ENCODE measurements around the gene ADGRV1. TPM values are rescaled to one million over a fixed set of nuclear protein-coding genes. Genes with fewer than 3 reads are reported as not detected.

ADGRV1 gene
- total and polyA plus RNA-seq, 4 donors = 0.36 to 0.64 (median 0.50) TPM

DNA sequence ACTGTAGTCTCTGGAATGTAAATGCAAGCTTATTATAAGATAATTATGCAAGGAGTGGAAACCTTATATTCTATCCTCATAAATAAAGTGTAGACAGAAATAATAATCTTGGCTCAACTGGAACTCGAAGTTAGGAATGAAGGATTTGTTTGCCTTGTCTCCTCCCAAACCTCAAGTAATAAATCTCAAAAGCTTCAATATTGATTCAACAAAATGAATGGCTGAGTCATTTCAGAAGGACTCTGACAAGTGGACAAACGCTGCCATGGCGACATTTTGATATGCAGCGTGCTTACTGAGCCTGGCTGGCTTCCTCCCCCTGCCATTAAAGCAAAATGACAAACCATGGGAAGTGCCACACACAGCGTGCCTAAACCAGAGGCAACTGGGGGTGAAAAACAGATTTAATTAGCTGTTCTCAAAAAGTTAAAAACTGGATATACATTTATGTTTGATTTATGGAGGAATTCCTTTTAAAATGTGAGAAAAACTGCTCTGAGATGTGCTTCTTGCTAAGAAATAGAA is 10.5 kb upstream of the ADGRV1 start:
- Histone ChIP-seq H3K4me1 (ENCODE audit: control insufficient read depth in 1 of 2, insufficient read depth in 2 of 2, low read length in 2 of 2) (no peaks in the 10 kb centered on the region), H3K27ac (ENCODE audit: low read depth in 1 of 2, low read length in 2 of 2) (no peak overlapping the region), H3K9me3 (ENCODE audit: control insufficient read depth, low read length) (no peaks in the 10 kb centered on the region), H3K36me3 (ENCODE audit: control insufficient read depth in 1 of 2, insufficient read depth in 2 of 2, low read length in 1 of 2) (no peaks in the 10 kb centered on the region), H3K27me3 (ENCODE audit: control insufficient read depth in 1 of 2, insufficient read depth in 2 of 2, low read length in 1 of 2) (peaks cover 0 to 3% of the 10 kb centered on the region in 2 donors), H3K4me3 (ENCODE audit: low read length in 2 of 2) (no peak overlapping the region)
- no peak for ATAC-seq (ENCODE audit: low FRiP score)
- intact Hi-C loops (cut with DNase I) = no loop called here
- WGBS, 2 donors = 10 to 14% methylated on average over 5 of the region's 5 CpGs
- no peak for DNase-seq

- no peaks in the 10 kb centered on the region for H3K36me3 ChIP-seq (ENCODE audit: control insufficient read depth in 1 of 2, insufficient read depth in 2 of 2, low read length in 1 of 2)
- no peaks in the 10 kb centered on the region for H3K9me3 ChIP-seq (ENCODE audit: control insufficient read depth, low read length)
- H3K4me1 ChIP-seq (ENCODE audit: control insufficient read depth in 1 of 2, insufficient read depth in 2 of 2, low read length in 2 of 2) = no peaks in the 10 kb centered on the region
- no peak overlapping the region for H3K4me3 ChIP-seq (ENCODE audit: low read length in 2 of 2)
- H3K27ac ChIP-seq (ENCODE audit: low read depth in 1 of 2, low read length in 2 of 2) = no peak overlapping the region
- peaks cover 0 to 3% of the 10 kb centered on the region in 2 donors for H3K27me3 ChIP-seq (ENCODE audit: control insufficient read depth in 1 of 2, insufficient read depth in 2 of 2, low read length in 1 of 2)
- ATAC-seq (ENCODE audit: low FRiP score) = no peak
- no peak for DNase-seq
- intact Hi-C loops (cut with DNase I) = no loop called here
Observed at GRCh38 chr5:90549223-90549622, 9.4 kb upstream of the ADGRV1 start.

DNA sequence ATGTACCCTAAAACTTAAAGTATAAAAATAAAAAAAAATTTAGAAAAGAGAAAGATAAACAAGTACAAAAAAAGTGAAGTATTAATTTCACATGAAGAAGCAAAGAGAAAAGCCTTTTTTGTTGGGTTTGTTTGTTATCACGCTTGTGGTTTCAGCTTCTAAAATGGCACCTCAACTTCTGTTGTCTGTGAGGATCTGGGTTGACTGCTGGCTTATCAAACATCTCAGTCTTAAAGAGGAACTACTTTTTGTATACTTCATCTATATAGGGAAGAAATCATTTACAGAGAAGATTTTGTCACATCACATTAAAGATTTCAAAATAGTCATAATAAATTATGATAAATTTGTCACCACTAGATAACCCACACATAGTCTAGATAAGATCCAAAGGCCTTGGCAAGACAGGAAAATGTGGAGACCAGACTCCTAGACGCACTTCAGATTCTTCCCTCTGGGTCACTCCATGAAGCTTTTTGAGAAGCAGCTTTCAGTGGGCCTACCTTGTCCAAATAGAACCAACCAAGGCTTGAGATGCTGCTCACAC is 8.8 kb upstream of the ADGRV1 start:
- WGBS, 2 donors = 57 to 63% methylated on average over 2 of the region's 2 CpGs
- Histone ChIP-seq H3K4me3 (ENCODE audit: low read length in 2 of 2) (no peak overlapping the region), H3K4me1 (ENCODE audit: control insufficient read depth in 1 of 2, insufficient read depth in 2 of 2, low read length in 2 of 2) (no peaks in the 10 kb centered on the region), H3K27me3 (ENCODE audit: control insufficient read depth in 1 of 2, insufficient read depth in 2 of 2, low read length in 1 of 2) (peaks cover 0 to 3% of the 10 kb centered on the region in 2 donors), H3K9me3 (ENCODE audit: control insufficient read depth, low read length) (no peaks in the 10 kb centered on the region), H3K27ac (ENCODE audit: low read depth in 1 of 2, low read length in 2 of 2) (no peak overlapping the region), H3K36me3 (ENCODE audit: control insufficient read depth in 1 of 2, insufficient read depth in 2 of 2, low read length in 1 of 2) (no peaks in the 10 kb centered on the region)
- no peak for ATAC-seq (ENCODE audit: low FRiP score)
- DNase-seq = no peak
- intact Hi-C loops (cut with DNase I) = no loop called here

DNA sequence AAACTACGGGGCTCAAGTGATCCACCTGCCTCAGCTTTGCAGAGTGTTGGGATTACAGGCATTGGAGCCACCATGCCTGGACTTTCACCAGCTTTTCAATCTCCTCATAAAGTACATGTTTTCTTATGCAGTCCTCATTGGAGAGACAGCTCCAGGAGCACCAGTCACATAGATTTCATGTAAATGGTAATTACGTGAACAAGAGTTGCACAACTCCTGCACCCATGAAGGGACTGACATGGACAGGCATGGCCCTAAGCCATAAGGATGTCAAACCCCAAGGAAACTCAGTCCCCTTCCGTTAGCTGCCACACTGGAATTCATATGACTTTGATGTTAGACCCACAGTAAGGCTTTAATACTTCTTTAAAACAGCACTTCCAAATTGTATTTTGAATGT is 7.6 kb upstream of the ADGRV1 start:
- WGBS, 2 donors = 75 to 78% methylated on average over 3 of the region's 3 CpGs
- Histone ChIP-seq H3K4me3 (ENCODE audit: low read length in 2 of 2) (no peak overlapping the region), H3K27me3 (ENCODE audit: control insufficient read depth in 1 of 2, insufficient read depth in 2 of 2, low read length in 1 of 2) (peaks cover 0 to 3% of the 10 kb centered on the region in 2 donors), H3K36me3 (ENCODE audit: control insufficient read depth in 1 of 2, insufficient read depth in 2 of 2, low read length in 1 of 2) (no peaks in the 10 kb centered on the region), H3K9me3 (ENCODE audit: control insufficient read depth, low read length) (no peaks in the 10 kb centered on the region), H3K4me1 (ENCODE audit: control insufficient read depth in 1 of 2, insufficient read depth in 2 of 2, low read length in 2 of 2) (no peaks in the 10 kb centered on the region), H3K27ac (ENCODE audit: low read depth in 1 of 2, low read length in 2 of 2) (no peak overlapping the region)
- ATAC-seq (ENCODE audit: low FRiP score) (no peak), DNase-seq (no peak)
- intact Hi-C loops (cut with DNase I) = no loop called here

DNA sequence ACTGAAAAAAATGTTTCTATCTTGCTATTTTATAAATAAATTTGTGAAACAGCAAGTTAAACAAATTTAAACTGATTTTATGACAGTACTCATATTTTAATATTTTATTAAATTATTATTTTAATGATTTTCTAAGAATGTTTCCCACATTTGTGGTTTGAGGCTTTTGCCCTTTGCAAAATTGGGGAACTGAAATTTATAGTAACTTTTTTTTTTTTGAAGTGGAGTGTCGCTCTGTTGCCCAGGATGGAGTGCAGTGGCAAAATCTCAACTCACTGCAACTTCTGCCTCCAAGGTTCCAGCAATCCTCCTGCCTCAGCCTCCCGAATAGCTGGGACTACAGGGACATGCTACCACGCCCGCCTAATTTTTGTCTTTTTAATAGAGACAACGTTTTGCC is 7.2 kb upstream of the ADGRV1 start:
- H3K4me3 ChIP-seq (ENCODE audit: low read length in 2 of 2) = no peak overlapping the region
- ATAC-seq (ENCODE audit: low FRiP score) (no peak), DNase-seq (no peak)
- H3K27me3 ChIP-seq (ENCODE audit: control insufficient read depth in 1 of 2, insufficient read depth in 2 of 2, low read length in 1 of 2) = peaks cover 0 to 3% of the 10 kb centered on the region in 2 donors
- no peak overlapping the region for H3K27ac ChIP-seq (ENCODE audit: low read depth in 1 of 2, low read length in 2 of 2)
- H3K4me1 ChIP-seq (ENCODE audit: control insufficient read depth in 1 of 2, insufficient read depth in 2 of 2, low read length in 2 of 2) = no peaks in the 10 kb centered on the region
- intact Hi-C loops (cut with DNase I) = no loop called here
- no peaks in the 10 kb centered on the region for H3K36me3 ChIP-seq (ENCODE audit: control insufficient read depth in 1 of 2, insufficient read depth in 2 of 2, low read length in 1 of 2)
- 89 to 93% methylated on average over 5 of the region's 5 CpGs for WGBS, 2 donors
- H3K9me3 ChIP-seq (ENCODE audit: control insufficient read depth, low read length) = no peaks in the 10 kb centered on the region

GRCh38 chr5:90553711-90554110 is 4.9 kb upstream of the ADGRV1 start:
- Histone ChIP-seq H3K9me3 (ENCODE audit: control insufficient read depth, low read length) (no peaks in the 10 kb centered on the region), H3K4me3 (ENCODE audit: low read length in 2 of 2) (no peak overlapping the region), H3K4me1 (ENCODE audit: control insufficient read depth in 1 of 2, insufficient read depth in 2 of 2, low read length in 2 of 2) (peaks cover 0 to 2% of the 10 kb centered on the region in 2 donors), H3K27ac (ENCODE audit: low read depth in 1 of 2, low read length in 2 of 2) (no peak overlapping the region), H3K36me3 (ENCODE audit: control insufficient read depth in 1 of 2, insufficient read depth in 2 of 2, low read length in 1 of 2) (no peaks in the 10 kb centered on the region), H3K27me3 (ENCODE audit: control insufficient read depth in 1 of 2, insufficient read depth in 2 of 2, low read length in 1 of 2) (peaks cover 0 to 3% of the 10 kb centered on the region in 2 donors)
- ATAC-seq (ENCODE audit: low FRiP score) (no peak), DNase-seq (no peak)
- intact Hi-C loops (cut with DNase I) = no loop called here

GRCh38 chr5:90554358-90555006 is 4.1 kb upstream of the ADGRV1 start:
- WGBS, 2 donors = 69 to 74% methylated on average over 4 of the region's 4 CpGs
- Histone ChIP-seq H3K9me3 (ENCODE audit: control insufficient read depth, low read length) (no peaks in the 10 kb centered on the region), H3K27ac (ENCODE audit: low read depth in 1 of 2, low read length in 2 of 2) (no peak overlapping the region), H3K36me3 (ENCODE audit: control insufficient read depth in 1 of 2, insufficient read depth in 2 of 2, low read length in 1 of 2) (no peaks in the 10 kb centered on the region), H3K4me1 (ENCODE audit: control insufficient read depth in 1 of 2, insufficient read depth in 2 of 2, low read length in 2 of 2) (peaks cover 0 to 2% of the 10 kb centered on the region in 2 donors), H3K4me3 (ENCODE audit: low read length in 2 of 2) (no peak overlapping the region), H3K27me3 (ENCODE audit: control insufficient read depth in 1 of 2, insufficient read depth in 2 of 2, low read length in 1 of 2) (peaks cover 0 to 3% of the 10 kb centered on the region in 2 donors)
- ATAC-seq (ENCODE audit: low FRiP score) = no peak
- no peak for DNase-seq
- intact Hi-C loops (cut with DNase I) = no loop called here

DNA sequence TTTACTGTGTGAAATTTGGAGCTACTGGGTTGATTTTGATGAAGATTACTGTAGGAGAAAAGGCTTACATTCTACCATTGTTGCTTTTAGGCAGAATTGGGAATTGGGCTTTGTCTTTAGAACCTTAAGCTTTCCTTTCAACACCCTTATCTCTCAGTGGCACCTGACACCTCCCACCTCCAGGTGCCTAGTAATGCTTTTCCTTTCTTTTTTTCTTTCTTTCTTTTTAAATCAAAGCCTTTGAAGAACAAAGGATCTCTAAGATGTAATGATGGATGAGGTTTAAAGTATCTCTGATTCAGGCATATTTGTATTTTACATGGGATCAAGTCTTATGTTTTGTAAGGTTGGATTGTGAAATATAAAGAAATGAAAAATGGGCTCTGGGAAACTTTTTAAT is 2.9 kb upstream of the ADGRV1 start:
- intact Hi-C loops (cut with DNase I) = no loop called here
- DNase-seq (no peak), ATAC-seq (ENCODE audit: low FRiP score) (no peak)
- Histone ChIP-seq H3K4me3 (ENCODE audit: low read length in 2 of 2) (no peak overlapping the region), H3K36me3 (ENCODE audit: control insufficient read depth in 1 of 2, insufficient read depth in 2 of 2, low read length in 1 of 2) (no peaks in the 10 kb centered on the region), H3K9me3 (ENCODE audit: control insufficient read depth, low read length) (no peaks in the 10 kb centered on the region), H3K27me3 (ENCODE audit: control insufficient read depth in 1 of 2, insufficient read depth in 2 of 2, low read length in 1 of 2) (peaks cover 0 to 3% of the 10 kb centered on the region in 2 donors), H3K4me1 (ENCODE audit: control insufficient read depth in 1 of 2, insufficient read depth in 2 of 2, low read length in 2 of 2) (peaks cover 0 to 2% of the 10 kb centered on the region in 2 donors), H3K27ac (ENCODE audit: low read depth in 1 of 2, low read length in 2 of 2) (no peak overlapping the region)

DNA sequence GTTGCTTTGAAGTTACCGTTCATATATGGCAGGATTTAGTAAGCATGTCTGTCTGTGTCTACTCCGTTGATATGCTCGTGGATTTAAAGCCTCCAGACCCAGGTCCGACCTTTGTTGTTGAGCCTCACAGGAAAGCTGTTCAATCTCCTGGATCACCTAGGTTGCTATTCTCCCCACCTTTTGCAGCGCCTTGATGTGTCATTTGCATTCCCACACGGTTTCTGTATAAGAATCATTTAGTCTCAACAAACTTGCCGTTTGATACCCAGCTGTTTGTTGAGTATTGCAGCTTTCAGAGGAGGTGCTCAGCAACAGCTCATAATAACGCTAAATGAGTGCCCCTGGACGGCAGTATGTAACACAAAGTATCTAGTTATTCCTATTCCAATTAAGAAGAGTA is 1.2 kb upstream of the ADGRV1 start:
- Histone ChIP-seq H3K4me1 (ENCODE audit: control insufficient read depth in 1 of 2, insufficient read depth in 2 of 2, low read length in 2 of 2) (peaks cover 0 to 2% of the 10 kb centered on the region in 2 donors), H3K27me3 (ENCODE audit: control insufficient read depth in 1 of 2, insufficient read depth in 2 of 2, low read length in 1 of 2) (no peaks in the 10 kb centered on the region), H3K27ac (ENCODE audit: low read depth in 1 of 2, low read length in 2 of 2) (no peak overlapping the region), H3K9me3 (ENCODE audit: control insufficient read depth, low read length) (no peaks in the 10 kb centered on the region), H3K4me3 (ENCODE audit: low read length in 2 of 2) (no peak overlapping the region), H3K36me3 (ENCODE audit: control insufficient read depth in 1 of 2, insufficient read depth in 2 of 2, low read length in 1 of 2) (no peaks in the 10 kb centered on the region)
- WGBS, 2 donors = 12 to 15% methylated on average over 9 of the region's 9 CpGs
- DNase-seq (no peak), ATAC-seq (ENCODE audit: low FRiP score) (no peak)
- intact Hi-C loops (cut with DNase I) = no loop called here

Data from aorta (tissue), 5 donors.